Measurements from ENCODE around the gene KCNH5.

GRCh38 chr14:62897771-62898170, 147.5 kb downstream of the KCNH5 start:
- no peak for TF ChIP-seq CTCF (IDR thresholded peaks at IDR 0.05)
- no peak for TF ChIP-seq POLR2AphosphoS5 (IDR thresholded peaks at IDR 0.05)
- no peak for TF ChIP-seq POLR2A (IDR thresholded peaks at IDR 0.05)
- no peak for TF ChIP-seq EP300 (IDR thresholded peaks at IDR 0.05)

All from upper lobe of left lung (tissue), 4 donors.